Right lobe of liver (tissue), 6 donors: ENCODE results near the gene LONRF2. TPM values are rescaled to one million over a fixed set of nuclear protein-coding genes. Genes with fewer than 3 reads are reported as not detected.
A peak's percentile ranks its signal among the peaks of the same experiment; 100 is the strongest.

Experiments
- ATAC-seq, 4 donors: fragments of 200-7000 bp; cut with Tn5 transposase; one replicate each; pipeline ENCODE4 v1.9.1; 2020; ENCODE audit warnings: mild to moderate bottlenecking in 4 of 4, moderate library complexity in 4 of 4
- DNase-seq, 3 donors: peaks; one replicate each; pipeline ENCODE4 v3.0.0-alpha.2; 2020
- H3K27ac ChIP-seq, 3 donors: fragments of 200-600 bp; one replicate each; pipeline ENCODE4 v1.8.0; 2022
- H3K27me3 ChIP-seq, 2 donors: fragments of 200-600 bp; one replicate each; pipeline ENCODE4 v1.8.0; 2022
- H3K36me3 ChIP-seq, 4 donors: fragments of 200-600 bp; sonication (generic) in 1 of 4; one replicate each; pipeline versions ENCODE4 v1.5.1 to v1.8.0; 2017 to 2022; ENCODE audit warnings: control low read depth in 1 of 4
- H3K4me1 ChIP-seq, 4 donors: fragments of 200-600 bp; sonication (generic) in 1 of 4; one replicate each; pipeline versions ENCODE4 v1.5.1 to v1.8.0; 2017 to 2022; ENCODE audit warnings: control low read depth in 1 of 4
- H3K4me3 ChIP-seq, 3 donors: fragments of 200-600 bp; one replicate each; pipeline ENCODE4 v1.8.0; 2022
- H3K9me3 ChIP-seq, 4 donors: fragments of 200-600 bp; sonication (generic) in 1 of 4; one replicate each; pipeline versions ENCODE4 v1.5.1 to v1.8.0; 2017 to 2022; ENCODE audit warnings: control low read depth in 1 of 4
- CTCF ChIP-seq, 4 donors: fragments of 200-600 bp in 3 of 4; fragments of 450-650 bp in 1 of 4; IDR thresholded peaks; one replicate each; pipeline versions ENCODE4 v1.5.1 to v1.8.0; 2016 to 2022; ENCODE audit warnings: antibody characterized with exemption in 4 of 4, mild to moderate bottlenecking in 2 of 4
- POLR2A ChIP-seq: fragments of 450-650 bp; IDR thresholded peaks from one replicate; pipeline ENCODE4 v1.6.1; 2017; ENCODE audit warnings: antibody characterized with exemption, mild to moderate bottlenecking
- WGBS: methylation state at CpG from one replicate; pipeline ENCODE4 v1.1.6; 2018; ENCODE audit warnings: low coverage, low lambda C conversion rate; ENCODE audit not compliant: insufficient coverage; ENCODE audit errors: missing lambda C conversion rate; 5-methylcytosine and 5-hydroxymethylcytosine counted together
- intact Hi-C, 2 donors: fragments of 100-400 bp; cut with DNase I; formaldehyde crosslinking; loops; one replicate each; pipeline versions ENCODE4 v1.11.2 to v1.14.1; 2022
- total RNA-seq, 6 experiments: library from RNA; depleted of rRNA in 2 of 6; stranded (reverse); fragments of >200 nt in 2 of 6; fragmentation: NEBNext Ultra II Directional in 3 of 6; extraction: Animal tissue kit (Norgen Biotek cat#: 25700) in 3 of 6; gene quantifications; one replicate each; pipeline versions ENCODE4 v1.1.0 to v1.2.4, GENCODE V29; 2016 to 2023
- donor health status: DM: no; HTN: yes; CAD: no.
- donor health status: DM: no; HTN: no; CAD: no.
- donor health status: DM: no; HTN: no; CAD: no.
- donor health status: DM: no; HTN: yes; CAD: no.
- donor health status: DM: no; HTN: yes; CAD: no.

The LONRF2 gene
- total RNA-seq, 6 experiments from 2014 or later = 0.51 to 2.5 (median 1.7) TPM

- 40% methylated on average over 1 of the region's 5 CpGs for WGBS
- Histone ChIP-seq H3K36me3 (no peaks in the 10 kb centered on the region), H3K4me1 (peaks cover 0 to 9% (median 0%) of the 10 kb centered on the region in 4 donors), H3K9me3 (no peaks in the 10 kb centered on the region), H3K27me3 (no peaks in the 10 kb centered on the region), H3K27ac (no peak overlapping the region), H3K4me3 (no peak overlapping the region)
- ATAC-seq (no peak), DNase-seq (no peak)
- TF ChIP-seq POLR2A = no peak
- TF ChIP-seq CTCF (IDR thresholded peaks at IDR 0.05) = no peak
- intact Hi-C loops = no loop called here
Observed at GRCh38 chr2:100339823-100340222, 17.5 kb upstream of the LONRF2 start.

GRCh38 chr2:100334929-100335328 lies 12.6 kb upstream of the LONRF2 start:
- DNase-seq (no peak), ATAC-seq (no peak)
- Histone ChIP-seq H3K9me3 (no peaks in the 10 kb centered on the region), H3K27ac (no peak overlapping the region), H3K4me1 (no peaks in the 10 kb centered on the region), H3K4me3 (no peak overlapping the region), H3K27me3 (no peaks in the 10 kb centered on the region), H3K36me3 (no peaks in the 10 kb centered on the region)
- 76% methylated on average over 2 of the region's 2 CpGs for WGBS
- intact Hi-C loops = no loop called here
- TF ChIP-seq CTCF (IDR thresholded peaks at IDR 0.05) (no peak), POLR2A (no peak)

- intact Hi-C loops = no loop called here
- Histone ChIP-seq H3K27me3 (no peaks in the 10 kb centered on the region), H3K4me1 (no peaks in the 10 kb centered on the region), H3K27ac (no peak overlapping the region), H3K4me3 (no peak overlapping the region), H3K36me3 (no peaks in the 10 kb centered on the region), H3K9me3 (no peaks in the 10 kb centered on the region)
- no peak for TF ChIP-seq CTCF (IDR thresholded peaks at IDR 0.05)
- TF ChIP-seq POLR2A = no peak
- 80% methylated on average over 4 of the region's 4 CpGs for WGBS
- DNase-seq = no peak
- ATAC-seq = no peak
Observed at GRCh38 chr2:100327742-100328141, 5.4 kb upstream of the LONRF2 start.

GRCh38 chr2:100321179-100321865 lies 979 bp downstream of the LONRF2 start:
- ATAC-seq (peak; percentile 63 to 75 (median 72)), DNase-seq (peak; percentile 52 to 73 (median 56))
- H3K36me3 ChIP-seq = no peaks in the 10 kb centered on the region
- H3K27ac ChIP-seq = peak overlapping the region in 1 of 3 donors; percentile 50
- H3K9me3 ChIP-seq = no peaks in the 10 kb centered on the region
- H3K4me1 ChIP-seq = peaks cover 0 to 3% (median 0%) of the 10 kb centered on the region in 4 donors
- TF ChIP-seq CTCF (IDR thresholded peaks at IDR 0.05) = peak; percentile 31 to 40 (median 38)
- TF ChIP-seq POLR2A = no peak
- intact Hi-C loops = no loop called here
- H3K4me3 ChIP-seq = peak overlapping the region; percentile 36 to 60 (median 42)
- H3K27me3 ChIP-seq = no peaks in the 10 kb centered on the region
- 10% methylated on average over 7 of the region's 77 CpGs for WGBS
